ENCODE data around the gene MRPL12. TPM values are rescaled to one million over a fixed set of nuclear protein-coding genes. Genes with fewer than 3 reads are reported as not detected.

The MRPL12 gene
- total and polyA plus RNA-seq, 12 donors: 24.0 to 159 (median 85.6) TPM

GRCh38 chr17:81723651-81724209, 20.6 kb downstream of the MRPL12 start:
- no peak overlapping the region for H3K4me3 ChIP-seq
- WGBS, 4 donors: 51 to 58% (median 55%) methylated on average over 12 of the region's 12 CpGs

GRCh38 chr17:81725439-81725838, 22.3 kb downstream of the MRPL12 start:
- whole genome bisulfite sequencing, 4 donors: 72 to 82% (median 77%) methylated on average over 9 of the region's 9 CpGs
- H3K27me3 ChIP-seq: no peaks in the 10 kb centered on the region
- intact Hi-C loops (cut with DNase I): no loop called here
- TF ChIP-seq POLR2A (IDR thresholded peaks at IDR 0.05): no peak
- H3K4me3 ChIP-seq: no peak overlapping the region
- H3K9me3 ChIP-seq (replicated peaks in 1 of 3): no peaks in the 10 kb centered on the region
- H3K27ac ChIP-seq: no peak overlapping the region
- peak in 1 of 7 donors; percentile 45 for DNase-seq
- peaks cover 5 to 11% of the 10 kb centered on the region in 2 donors for H3K4me1 ChIP-seq (replicated peaks in 1 of 2)
- H3K36me3 ChIP-seq (replicated peaks in 1 of 2): no peaks in the 10 kb centered on the region

More at GRCh38 chr17:81723651-81724209, 20.6 kb downstream of the MRPL12 start:
- Histone ChIP-seq H3K27ac (no peak overlapping the region), H3K4me1 (replicated peaks in 1 of 2) (peaks cover 5 to 11% of the 10 kb centered on the region in 2 donors), H3K36me3 (replicated peaks in 1 of 2) (no peaks in the 10 kb centered on the region), H3K27me3 (no peaks in the 10 kb centered on the region), H3K9me3 (replicated peaks in 1 of 3) (no peaks in the 10 kb centered on the region)
- DNase-seq: no peak
- intact Hi-C loops (cut with DNase I): no loop called here
- TF ChIP-seq CTCF (IDR thresholded peaks at IDR 0.05): no peak
- no peak for TF ChIP-seq POLR2A (IDR thresholded peaks at IDR 0.05)

- Histone ChIP-seq H3K9me3 (replicated peaks in 1 of 3) (no peaks in the 10 kb centered on the region), H3K4me1 (replicated peaks in 1 of 2) (peaks cover 5 to 11% of the 10 kb centered on the region in 2 donors), H3K27me3 (no peaks in the 10 kb centered on the region), H3K36me3 (replicated peaks in 1 of 2) (no peaks in the 10 kb centered on the region), H3K4me3 (no peak overlapping the region), H3K27ac (no peak overlapping the region)
- no peak for DNase-seq
- intact Hi-C loops (cut with DNase I): no loop called here
- WGBS, 4 donors: 59 to 71% (median 66%) methylated on average over 9 of the region's 9 CpGs
- TF ChIP-seq CTCF (IDR thresholded peaks at IDR 0.05) (no peak), POLR2A (IDR thresholded peaks at IDR 0.05) (no peak)
Measured at GRCh38 chr17:81726004-81726403, 22.8 kb downstream of the MRPL12 start.

- intact Hi-C loops (cut with DNase I): no loop called here
- no peak for TF ChIP-seq CTCF (IDR thresholded peaks at IDR 0.05)
- TF ChIP-seq POLR2A (IDR thresholded peaks at IDR 0.05): no peak
- no peaks in the 10 kb centered on the region for H3K9me3 ChIP-seq (replicated peaks in 1 of 3)
- H3K4me3 ChIP-seq: no peak overlapping the region
- DNase-seq: peak in 1 of 7 donors; percentile 47
- H3K27ac ChIP-seq: no peak overlapping the region
- H3K36me3 ChIP-seq (replicated peaks in 1 of 2): no peaks in the 10 kb centered on the region
- 84 to 88% (median 85%) methylated on average over 14 to 23 of the region's 23 CpGs for WGBS, 4 donors
- peaks cover under 1 to 6% of the 10 kb centered on the region in 2 donors for H3K4me1 ChIP-seq (replicated peaks in 1 of 2)
- no peaks in the 10 kb centered on the region for H3K27me3 ChIP-seq
Measured at GRCh38 chr17:81727324-81728031, 24.3 kb downstream of the MRPL12 start.
